Ishikawa (cell line): ENCODE results near the gene GCN1.

Source experiments
- CEBPB ChIP-seq: IDR thresholded peaks from 2 replicates; pipeline ENCODE4 v1.6.1; 2012
- CREB1 ChIP-seq: IDR thresholded peaks from 2 replicates; pipeline ENCODE4 v1.6.1; 2012; ENCODE audit warnings: low read depth
- EGR1 ChIP-seq: IDR thresholded peaks from 2 replicates; pipeline ENCODE4 v1.6.1; 2012
- EP300 ChIP-seq: IDR thresholded peaks from 2 replicates; pipeline ENCODE4 v1.6.1; 2012; ENCODE audit warnings: borderline replicate concordance
- FOXM1 ChIP-seq: IDR thresholded peaks from 2 replicates; pipeline ENCODE4 v1.6.1; 2012; ENCODE audit warnings: low read depth, borderline replicate concordance
- NFIC ChIP-seq: IDR thresholded peaks from 2 replicates; pipeline ENCODE4 v1.6.1; 2012
- RAD21 ChIP-seq: IDR thresholded peaks from 2 replicates; pipeline ENCODE4 v1.6.1; 2012; ENCODE audit warnings: low read depth
- TAF1 ChIP-seq: IDR thresholded peaks from 2 replicates; pipeline ENCODE4 v1.6.1; 2012; ENCODE audit warnings: low read depth, mild to moderate bottlenecking
- TCF12 ChIP-seq: IDR thresholded peaks from 2 replicates; pipeline ENCODE4 v1.6.1; 2012; ENCODE audit warnings: low read depth
- TEAD4 ChIP-seq: IDR thresholded peaks from 2 replicates; pipeline ENCODE4 v1.6.1; 2012
- USF1 ChIP-seq: IDR thresholded peaks from 2 replicates; pipeline ENCODE4 v1.6.1; 2012
- YY1 ChIP-seq: IDR thresholded peaks from 2 replicates; pipeline ENCODE4 v1.6.1; 2012; ENCODE audit warnings: low read depth
- ZBTB7A ChIP-seq: IDR thresholded peaks from 2 replicates; pipeline ENCODE4 v1.6.1; 2012; ENCODE audit warnings: low read depth
- TF ChIP-seq, protein P1 (sequence below): IDR thresholded peaks from 2 replicates; pipeline ENCODE4 v1.6.1; 2012
- TF ChIP-seq, protein P2 (sequence below): IDR thresholded peaks from 2 replicates; pipeline ENCODE4 v1.6.1; 2012; ENCODE audit warnings: low read depth, mild to moderate bottlenecking

Gene GCN1

GRCh38 chr12:120116792-120117651, 77.5 kb downstream of the GCN1 start:
- TF ChIP-seq YY1 (peak; percentile 62; the same call in 1 of the 2 replicates), FOXM1 (no peak), ZBTB7A (no peak), TCF12 (no peak), USF1 (no peak), CREB1 (no peak), RAD21 (no peak), TAF1 (peak; percentile 84; the same call in 1 of the 2 replicates), TEAD4 (peak; percentile 33; the same call in 1 of the 2 replicates), CEBPB (no peak), EGR1 (no peak), NFIC (no peak; the same call in 1 of the 2 replicates), EP300 (0 out of 2 replicates have a peak, but pooled peaks have one; percentile 30)
- TF ChIP-seq, protein P1, sequence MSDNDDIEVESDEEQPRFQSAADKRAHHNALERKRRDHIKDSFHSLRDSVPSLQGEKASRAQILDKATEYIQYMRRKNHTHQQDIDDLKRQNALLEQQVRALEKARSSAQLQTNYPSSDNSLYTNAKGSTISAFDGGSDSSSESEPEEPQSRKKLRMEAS: peak; percentile 91
- TF ChIP-seq, protein P2, sequence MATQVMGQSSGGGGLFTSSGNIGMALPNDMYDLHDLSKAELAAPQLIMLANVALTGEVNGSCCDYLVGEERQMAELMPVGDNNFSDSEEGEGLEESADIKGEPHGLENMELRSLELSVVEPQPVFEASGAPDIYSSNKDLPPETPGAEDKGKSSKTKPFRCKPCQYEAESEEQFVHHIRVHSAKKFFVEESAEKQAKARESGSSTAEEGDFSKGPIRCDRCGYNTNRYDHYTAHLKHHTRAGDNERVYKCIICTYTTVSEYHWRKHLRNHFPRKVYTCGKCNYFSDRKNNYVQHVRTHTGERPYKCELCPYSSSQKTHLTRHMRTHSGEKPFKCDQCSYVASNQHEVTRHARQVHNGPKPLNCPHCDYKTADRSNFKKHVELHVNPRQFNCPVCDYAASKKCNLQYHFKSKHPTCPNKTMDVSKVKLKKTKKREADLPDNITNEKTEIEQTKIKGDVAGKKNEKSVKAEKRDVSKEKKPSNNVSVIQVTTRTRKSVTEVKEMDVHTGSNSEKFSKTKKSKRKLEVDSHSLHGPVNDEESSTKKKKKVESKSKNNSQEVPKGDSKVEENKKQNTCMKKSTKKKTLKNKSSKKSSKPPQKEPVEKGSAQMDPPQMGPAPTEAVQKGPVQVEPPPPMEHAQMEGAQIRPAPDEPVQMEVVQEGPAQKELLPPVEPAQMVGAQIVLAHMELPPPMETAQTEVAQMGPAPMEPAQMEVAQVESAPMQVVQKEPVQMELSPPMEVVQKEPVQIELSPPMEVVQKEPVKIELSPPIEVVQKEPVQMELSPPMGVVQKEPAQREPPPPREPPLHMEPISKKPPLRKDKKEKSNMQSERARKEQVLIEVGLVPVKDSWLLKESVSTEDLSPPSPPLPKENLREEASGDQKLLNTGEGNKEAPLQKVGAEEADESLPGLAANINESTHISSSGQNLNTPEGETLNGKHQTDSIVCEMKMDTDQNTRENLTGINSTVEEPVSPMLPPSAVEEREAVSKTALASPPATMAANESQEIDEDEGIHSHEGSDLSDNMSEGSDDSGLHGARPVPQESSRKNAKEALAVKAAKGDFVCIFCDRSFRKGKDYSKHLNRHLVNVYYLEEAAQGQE: no peak

DNA sequence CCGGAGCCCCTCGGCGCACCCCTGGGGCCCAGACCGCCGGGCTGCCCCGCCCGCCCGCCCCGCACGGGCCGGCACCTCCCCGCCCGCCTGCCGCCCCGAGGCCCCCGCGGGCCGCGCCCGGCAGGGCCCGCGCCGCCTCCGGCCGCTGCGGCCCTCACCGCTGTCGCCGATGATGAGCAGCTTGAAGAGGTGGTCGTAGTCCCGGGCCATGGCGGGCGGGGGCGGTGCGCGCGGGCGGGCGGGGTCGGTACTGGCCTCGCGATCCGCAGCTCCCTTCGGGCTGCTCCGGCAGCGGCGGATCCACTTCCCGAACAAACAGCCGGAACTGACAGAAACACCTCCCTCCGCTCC, 78.1 kb downstream of the GCN1 start, which contains the start of gene RAB35:
Gene RAB35 (minus strand): TSS at position 313 of the 351 bp plus-strand sequence. CDS start 103 bp downstream, at position 210.
- no peak for TF ChIP-seq USF1
- no peak for TF ChIP-seq TEAD4
- no peak for TF ChIP-seq EGR1
- no peak for TF ChIP-seq EP300
- TF ChIP-seq RAD21: no peak
- no peak for TF ChIP-seq CREB1
- TF ChIP-seq TAF1: no peak
- TF ChIP-seq ZBTB7A: no peak
- TF ChIP-seq, protein P2: no peak
- TF ChIP-seq CEBPB: no peak
- no peak for TF ChIP-seq NFIC
- TF ChIP-seq, protein P1: no peak
- TF ChIP-seq TCF12: no peak
- no peak for TF ChIP-seq FOXM1
- no peak for TF ChIP-seq YY1

DNA sequence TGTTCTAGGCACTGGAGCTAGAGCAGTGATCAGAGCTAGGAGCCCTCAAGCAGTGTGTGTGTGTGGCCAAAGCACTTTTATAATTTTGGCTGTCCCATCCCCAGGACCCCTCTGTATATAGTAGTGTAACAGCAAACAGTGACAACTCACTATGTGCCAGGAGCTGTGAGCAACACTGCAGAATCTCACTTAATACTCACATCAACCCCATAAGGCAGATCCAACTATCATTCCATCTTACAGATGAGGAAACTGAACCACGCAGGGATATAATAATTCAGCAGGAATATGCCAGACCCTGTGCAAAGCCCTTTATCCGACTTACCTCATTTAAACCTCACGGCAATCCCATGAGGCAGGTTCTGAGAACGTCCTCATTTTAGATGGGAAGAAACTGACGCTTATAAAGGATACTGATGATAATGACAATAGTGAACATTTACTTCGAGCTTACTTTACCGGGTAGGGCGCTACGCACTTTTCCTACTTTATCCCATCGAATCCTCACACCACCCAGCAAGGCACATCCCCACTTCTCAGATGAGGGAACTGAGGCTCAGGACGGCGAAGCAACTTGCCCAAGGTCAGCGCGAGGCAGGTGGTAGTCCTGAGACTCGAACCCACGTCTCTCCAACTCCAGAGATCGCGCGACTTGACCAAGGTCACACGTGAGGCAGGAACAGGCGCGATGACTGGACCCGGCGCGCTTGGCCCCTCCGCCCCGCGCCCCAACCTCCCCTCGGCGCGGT, 78.6 kb downstream of the GCN1 start:
- TF ChIP-seq, protein P1: peak; percentile 54; the same call in 1 of the 2 replicates
- 0 out of 2 replicates have a peak, but pooled peaks have one; percentile 16 for TF ChIP-seq USF1
- no peak for TF ChIP-seq EP300

DNA sequence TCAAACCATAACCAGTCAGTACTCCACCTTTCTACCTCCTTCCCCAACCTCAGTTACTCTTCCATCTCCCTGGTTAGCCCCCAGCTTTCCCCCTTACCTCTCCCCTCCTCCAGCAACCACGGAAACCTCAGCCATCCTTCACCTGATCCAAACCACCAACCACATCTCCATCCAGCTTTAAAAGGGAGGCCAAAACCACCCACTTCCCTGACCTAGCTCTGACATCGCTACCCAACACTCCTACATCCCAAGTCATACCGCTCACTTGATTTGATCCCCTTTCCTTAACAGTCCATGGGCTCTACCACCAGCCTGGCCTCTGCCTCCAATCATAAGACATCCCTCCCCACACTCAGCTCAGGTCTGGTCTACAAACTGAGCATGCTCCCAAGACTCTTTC, 79.4 kb downstream of the GCN1 start:
- TF ChIP-seq TEAD4: no peak
